ENCODE results near the gene KCNAB2.

KCNAB2 gene

GRCh38 chr1:6133146-6133895 is 87.6 kb downstream of the KCNAB2 start:
- TF ChIP-seq SNAI2 (CRISPR knock-in tag; IDR thresholded peaks at IDR 0.05), result no peak
- no peak for TF ChIP-seq TSHZ2 (CRISPR knock-in tag; IDR thresholded peaks at IDR 0.05)
- no peak for TF ChIP-seq ZC3H10 (CRISPR knock-in tag; IDR thresholded peaks at IDR 0.05)
- no peak for TF ChIP-seq ESRRG (CRISPR knock-in tag; IDR thresholded peaks at IDR 0.05)
- TF ChIP-seq CSRNP3 (CRISPR knock-in tag; IDR thresholded peaks at IDR 0.05), result no peak
- TF ChIP-seq CSDC2 (CRISPR knock-in tag; IDR thresholded peaks at IDR 0.05), result no peak
- TF ChIP-seq BACH2 (CRISPR knock-in tag; IDR thresholded peaks at IDR 0.05; ENCODE audit: borderline replicate concordance), result no peak
- TF ChIP-seq ZFP30 (CRISPR knock-in tag; IDR thresholded peaks at IDR 0.05), result no peak
- TF ChIP-seq ZNF565 (CRISPR knock-in tag; conservative IDR thresholded peaks at IDR 0.05; ENCODE audit: low read depth), result no peak
- no peak for TF ChIP-seq GLIS3 (CRISPR knock-in tag; IDR thresholded peaks at IDR 0.05)
- TF ChIP-seq RARB (CRISPR knock-in tag; IDR thresholded peaks at IDR 0.05), result no peak
- no peak for TF ChIP-seq POU6F1 (CRISPR knock-in tag; IDR thresholded peaks at IDR 0.05; ENCODE audit: borderline replicate concordance, low read depth)
- TF ChIP-seq ZFP3 (CRISPR knock-in tag; IDR thresholded peaks at IDR 0.05), result no peak
- TF ChIP-seq TOX (CRISPR knock-in tag; IDR thresholded peaks at IDR 0.05; ENCODE audit: borderline replicate concordance), result no peak
- TF ChIP-seq TCF4 (CRISPR knock-in tag; IDR thresholded peaks at IDR 0.05; ENCODE audit: borderline replicate concordance), result no peak
- TF ChIP-seq ZNF70 (CRISPR knock-in tag; IDR thresholded peaks at IDR 0.05), result no peak
- TF ChIP-seq CREB5 (CRISPR knock-in tag; IDR thresholded peaks at IDR 0.05; ENCODE audit: low read depth), result no peak
- TF ChIP-seq ZNF8 (CRISPR knock-in tag; IDR thresholded peaks at IDR 0.05), result no peak
- no peak for TF ChIP-seq ISL1 (CRISPR knock-in tag; IDR thresholded peaks at IDR 0.05)
- TF ChIP-seq PPARA (CRISPR knock-in tag; IDR thresholded peaks at IDR 0.05; ENCODE audit: borderline replicate concordance), result no peak
- ATAC-seq, result no peak

GRCh38 chr1:6134206-6134605 is 88.5 kb downstream of the KCNAB2 start:
- no peak for TF ChIP-seq BACH2 (CRISPR knock-in tag; IDR thresholded peaks at IDR 0.05; ENCODE audit: borderline replicate concordance)
- no peak for ATAC-seq

GRCh38 chr1:6134741-6135510 is 89.2 kb downstream of the KCNAB2 start:
- no peak for ATAC-seq
- TF ChIP-seq CREB5 (CRISPR knock-in tag; IDR thresholded peaks at IDR 0.05; ENCODE audit: low read depth), result no peak

All from SK-N-SH treated with all-trans-retinoic acid at 6 μM for 48 hours (cell line).